Measurements from ENCODE around the gene TLN1.

The TLN1 gene

GRCh38 chr9:35729101-35729500 lies 2.9 kb downstream of the TLN1 start:
- no peak for DNase-seq

GRCh38 chr9:35728041-35728971 lies 3.7 kb downstream of the TLN1 start:
- peak in 20 of 56 donors; percentile 5 to 45 (median 20) for DNase-seq

- DNase-seq = no peak
These were observed 4.3 kb downstream of the TLN1 start for GRCh38 chr9:35727676-35728040.

GRCh38 chr9:35726931-35727330 lies 5.1 kb downstream of the TLN1 start:
- DNase-seq = peak in 37 of 56 donors; percentile 1 to 80 (median 42)

- DNase-seq = no peak
These were observed 6.6 kb downstream of the TLN1 start for GRCh38 chr9:35725362-35725761.

- DNase-seq = no peak
These were observed 8.1 kb downstream of the TLN1 start for GRCh38 chr9:35723908-35724307.

GRCh38 chr9:35723426-35723825 lies 8.6 kb downstream of the TLN1 start:
- DNase-seq = no peak

GRCh38 chr9:35719546-35719945 lies 12.4 kb downstream of the TLN1 start:
- no peak for DNase-seq

- no peak for DNase-seq
These were observed 13.1 kb downstream of the TLN1 start for GRCh38 chr9:35718721-35719511.

GRCh38 chr9:35717132-35717870 lies 14.7 kb downstream of the TLN1 start:
- no peak for DNase-seq

GRCh38 chr9:35716230-35716629 lies 15.8 kb downstream of the TLN1 start:
- DNase-seq = peak in 1 of 56 donors; percentile 20

GRCh38 chr9:35714579-35715252 lies 17.3 kb downstream of the TLN1 start:
- peak in 3 of 56 donors; percentile 2 to 16 (median 16) for DNase-seq

GRCh38 chr9:35714123-35714522 lies 17.9 kb downstream of the TLN1 start:
- DNase-seq = no peak

- no peak for DNase-seq
These were observed 18.4 kb downstream of the TLN1 start for GRCh38 chr9:35713578-35713977.

- no peak for DNase-seq
These were observed 19.1 kb downstream of the TLN1 start for GRCh38 chr9:35712762-35713400.

- DNase-seq = no peak
These were observed 20.2 kb downstream of the TLN1 start for GRCh38 chr9:35711501-35712428.

- no peak for DNase-seq
These were observed 21.0 kb downstream of the TLN1 start for GRCh38 chr9:35710818-35711500.

- no peak for DNase-seq
These were observed 23.8 kb downstream of the TLN1 start for GRCh38 chr9:35708146-35708545.

GRCh38 chr9:35706951-35707350 lies 25.0 kb downstream of the TLN1 start:
- no peak for DNase-seq
